ENCODE data around the gene MYO1E. TPM values are rescaled to one million over a fixed set of nuclear protein-coding genes. Genes with fewer than 3 reads are reported as not detected.

The MYO1E gene
- total RNA-seq, 1 experiment from 2014 or later: 83.6 TPM

DNA sequence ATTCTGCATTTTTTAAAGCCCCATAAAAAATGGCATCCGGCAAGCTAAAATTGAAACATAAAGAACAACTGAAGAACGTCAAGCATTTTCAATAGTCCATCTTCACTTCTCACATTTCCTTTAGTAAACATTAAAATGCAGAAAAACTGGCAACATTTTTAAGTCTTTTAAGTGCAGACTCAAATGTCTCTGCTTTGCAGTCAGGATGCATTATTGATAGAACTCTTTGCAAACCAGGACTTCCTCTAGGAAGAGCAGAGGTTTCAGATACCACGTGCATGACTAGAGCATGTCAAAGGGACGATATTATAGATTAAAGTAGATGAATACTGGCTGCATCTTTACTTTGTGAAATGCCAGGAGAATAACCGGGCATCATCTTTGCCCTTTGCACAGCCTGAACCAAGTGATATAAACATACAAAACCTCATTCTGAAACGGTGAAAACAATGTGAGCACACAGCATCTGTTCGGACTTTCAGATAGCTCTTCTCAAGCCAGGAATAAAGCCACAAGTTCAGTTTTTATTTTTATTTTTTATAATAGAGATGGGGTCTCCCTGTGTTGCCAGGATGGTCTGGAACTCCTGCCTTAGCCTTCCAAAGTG lies 101.0 kb downstream of the MYO1E start (continued):
- TF ChIP-seq, protein P1, sequence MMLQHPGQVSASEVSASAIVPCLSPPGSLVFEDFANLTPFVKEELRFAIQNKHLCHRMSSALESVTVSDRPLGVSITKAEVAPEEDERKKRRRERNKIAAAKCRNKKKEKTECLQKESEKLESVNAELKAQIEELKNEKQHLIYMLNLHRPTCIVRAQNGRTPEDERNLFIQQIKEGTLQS (CRISPR knock-in tag; conservative IDR thresholded peaks at IDR 0.05): no peak
- TF ChIP-seq, protein P2, sequence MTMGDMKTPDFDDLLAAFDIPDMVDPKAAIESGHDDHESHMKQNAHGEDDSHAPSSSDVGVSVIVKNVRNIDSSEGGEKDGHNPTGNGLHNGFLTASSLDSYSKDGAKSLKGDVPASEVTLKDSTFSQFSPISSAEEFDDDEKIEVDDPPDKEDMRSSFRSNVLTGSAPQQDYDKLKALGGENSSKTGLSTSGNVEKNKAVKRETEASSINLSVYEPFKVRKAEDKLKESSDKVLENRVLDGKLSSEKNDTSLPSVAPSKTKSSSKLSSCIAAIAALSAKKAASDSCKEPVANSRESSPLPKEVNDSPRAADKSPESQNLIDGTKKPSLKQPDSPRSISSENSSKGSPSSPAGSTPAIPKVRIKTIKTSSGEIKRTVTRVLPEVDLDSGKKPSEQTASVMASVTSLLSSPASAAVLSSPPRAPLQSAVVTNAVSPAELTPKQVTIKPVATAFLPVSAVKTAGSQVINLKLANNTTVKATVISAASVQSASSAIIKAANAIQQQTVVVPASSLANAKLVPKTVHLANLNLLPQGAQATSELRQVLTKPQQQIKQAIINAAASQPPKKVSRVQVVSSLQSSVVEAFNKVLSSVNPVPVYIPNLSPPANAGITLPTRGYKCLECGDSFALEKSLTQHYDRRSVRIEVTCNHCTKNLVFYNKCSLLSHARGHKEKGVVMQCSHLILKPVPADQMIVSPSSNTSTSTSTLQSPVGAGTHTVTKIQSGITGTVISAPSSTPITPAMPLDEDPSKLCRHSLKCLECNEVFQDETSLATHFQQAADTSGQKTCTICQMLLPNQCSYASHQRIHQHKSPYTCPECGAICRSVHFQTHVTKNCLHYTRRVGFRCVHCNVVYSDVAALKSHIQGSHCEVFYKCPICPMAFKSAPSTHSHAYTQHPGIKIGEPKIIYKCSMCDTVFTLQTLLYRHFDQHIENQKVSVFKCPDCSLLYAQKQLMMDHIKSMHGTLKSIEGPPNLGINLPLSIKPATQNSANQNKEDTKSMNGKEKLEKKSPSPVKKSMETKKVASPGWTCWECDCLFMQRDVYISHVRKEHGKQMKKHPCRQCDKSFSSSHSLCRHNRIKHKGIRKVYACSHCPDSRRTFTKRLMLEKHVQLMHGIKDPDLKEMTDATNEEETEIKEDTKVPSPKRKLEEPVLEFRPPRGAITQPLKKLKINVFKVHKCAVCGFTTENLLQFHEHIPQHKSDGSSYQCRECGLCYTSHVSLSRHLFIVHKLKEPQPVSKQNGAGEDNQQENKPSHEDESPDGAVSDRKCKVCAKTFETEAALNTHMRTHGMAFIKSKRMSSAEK (CRISPR knock-in tag; IDR thresholded peaks at IDR 0.05; ENCODE audit: borderline replicate concordance): no peak
- TF ChIP-seq, protein P3, sequence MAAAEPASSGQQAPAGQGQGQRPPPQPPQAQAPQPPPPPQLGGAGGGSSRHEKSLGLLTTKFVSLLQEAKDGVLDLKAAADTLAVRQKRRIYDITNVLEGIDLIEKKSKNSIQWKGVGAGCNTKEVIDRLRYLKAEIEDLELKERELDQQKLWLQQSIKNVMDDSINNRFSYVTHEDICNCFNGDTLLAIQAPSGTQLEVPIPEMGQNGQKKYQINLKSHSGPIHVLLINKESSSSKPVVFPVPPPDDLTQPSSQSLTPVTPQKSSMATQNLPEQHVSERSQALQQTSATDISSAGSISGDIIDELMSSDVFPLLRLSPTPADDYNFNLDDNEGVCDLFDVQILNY (CRISPR knock-in tag; IDR thresholded peaks at IDR 0.05): no peak
- TF ChIP-seq EMX1 (CRISPR knock-in tag; IDR thresholded peaks at IDR 0.05): no peak
- TF ChIP-seq, protein P4, sequence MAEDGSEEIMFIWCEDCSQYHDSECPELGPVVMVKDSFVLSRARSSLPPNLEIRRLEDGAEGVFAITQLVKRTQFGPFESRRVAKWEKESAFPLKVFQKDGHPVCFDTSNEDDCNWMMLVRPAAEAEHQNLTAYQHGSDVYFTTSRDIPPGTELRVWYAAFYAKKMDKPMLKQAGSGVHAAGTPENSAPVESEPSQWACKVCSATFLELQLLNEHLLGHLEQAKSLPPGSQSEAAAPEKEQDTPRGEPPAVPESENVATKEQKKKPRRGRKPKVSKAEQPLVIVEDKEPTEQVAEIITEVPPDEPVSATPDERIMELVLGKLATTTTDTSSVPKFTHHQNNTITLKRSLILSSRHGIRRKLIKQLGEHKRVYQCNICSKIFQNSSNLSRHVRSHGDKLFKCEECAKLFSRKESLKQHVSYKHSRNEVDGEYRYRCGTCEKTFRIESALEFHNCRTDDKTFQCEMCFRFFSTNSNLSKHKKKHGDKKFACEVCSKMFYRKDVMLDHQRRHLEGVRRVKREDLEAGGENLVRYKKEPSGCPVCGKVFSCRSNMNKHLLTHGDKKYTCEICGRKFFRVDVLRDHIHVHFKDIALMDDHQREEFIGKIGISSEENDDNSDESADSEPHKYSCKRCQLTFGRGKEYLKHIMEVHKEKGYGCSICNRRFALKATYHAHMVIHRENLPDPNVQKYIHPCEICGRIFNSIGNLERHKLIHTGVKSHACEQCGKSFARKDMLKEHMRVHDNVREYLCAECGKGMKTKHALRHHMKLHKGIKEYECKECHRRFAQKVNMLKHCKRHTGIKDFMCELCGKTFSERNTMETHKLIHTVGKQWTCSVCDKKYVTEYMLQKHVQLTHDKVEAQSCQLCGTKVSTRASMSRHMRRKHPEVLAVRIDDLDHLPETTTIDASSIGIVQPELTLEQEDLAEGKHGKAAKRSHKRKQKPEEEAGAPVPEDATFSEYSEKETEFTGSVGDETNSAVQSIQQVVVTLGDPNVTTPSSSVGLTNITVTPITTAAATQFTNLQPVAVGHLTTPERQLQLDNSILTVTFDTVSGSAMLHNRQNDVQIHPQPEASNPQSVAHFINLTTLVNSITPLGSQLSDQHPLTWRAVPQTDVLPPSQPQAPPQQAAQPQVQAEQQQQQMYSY (CRISPR knock-in tag; IDR thresholded peaks at IDR 0.05): no peak
- no peak for TF ChIP-seq RELA (CRISPR knock-in tag; IDR thresholded peaks at IDR 0.05; ENCODE audit: borderline replicate concordance)
- TF ChIP-seq NFE2L1 (CRISPR knock-in tag; IDR thresholded peaks at IDR 0.05): no peak
- no peak for TF ChIP-seq ZNF121 (CRISPR knock-in tag; IDR thresholded peaks at IDR 0.05)

DNA sequence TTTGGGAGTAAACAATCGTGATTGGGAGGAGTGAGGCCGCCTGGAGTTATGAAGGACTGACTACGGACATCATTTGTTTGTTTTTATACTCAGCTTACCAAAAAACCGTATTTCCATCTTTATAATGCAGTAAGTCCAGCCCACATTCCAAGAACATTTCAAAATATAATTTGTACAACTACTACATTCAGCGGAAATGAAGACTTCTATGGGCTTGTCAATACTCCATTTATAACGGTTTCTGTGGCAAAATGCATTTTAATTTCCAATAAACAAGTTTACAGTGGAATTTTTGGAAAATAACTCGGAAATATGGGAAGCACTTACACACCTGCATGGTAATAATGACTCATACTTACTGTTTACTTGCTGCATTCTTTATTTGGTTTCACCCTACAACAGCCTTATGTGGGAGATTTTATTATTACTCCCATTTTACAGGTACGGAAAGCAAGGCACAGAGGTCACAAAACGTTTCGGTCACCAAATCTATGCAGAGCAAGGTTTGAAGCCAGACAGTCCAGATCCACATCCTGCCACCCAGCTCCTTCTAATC lies 103.7 kb downstream of the MYO1E start:
- ATAC-seq: no peak
- Mint-ChIP-seq H3K4me1 (peaks cover 24% of the 10 kb centered on the region), H3K27ac (peak overlapping the region; percentile 54; the same call in 1 of the 2 replicates), H3K9me3 (no peaks in the 10 kb centered on the region), H3K27me3 (ENCODE audit: low read depth) (no peaks in the 10 kb centered on the region), H3K4me3 (no peak overlapping the region), H3K36me3 (no peaks in the 10 kb centered on the region)
- no peak for DNase-seq (ENCODE audit: low spot score)
- ChIA-PET POLR2A (interaction anchor here (0.6 kb wide), 1 partner anchor 319 kb away, joined by 8 read pairs; no protein-coding TSS in a partner anchor), CTCF (interaction anchor here (1.6 kb wide), 1 partner anchor 22 kb away, joined by 7 read pairs; no protein-coding TSS in a partner anchor)
- TF ChIP-seq NR2C2 (CRISPR knock-in tag; IDR thresholded peaks at IDR 0.05): no peak
- no peak for TF ChIP-seq GRHL2 (CRISPR knock-in tag; IDR thresholded peaks at IDR 0.05; ENCODE audit: insufficient replicate concordance, severe bottlenecking)
- TF ChIP-seq EMX1 (CRISPR knock-in tag; IDR thresholded peaks at IDR 0.05): no peak
- TF ChIP-seq TEAD1 (CRISPR knock-in tag; IDR thresholded peaks at IDR 0.05): no peak
- TF ChIP-seq RELA (CRISPR knock-in tag; IDR thresholded peaks at IDR 0.05; ENCODE audit: borderline replicate concordance): no peak
- TF ChIP-seq, protein P5, sequence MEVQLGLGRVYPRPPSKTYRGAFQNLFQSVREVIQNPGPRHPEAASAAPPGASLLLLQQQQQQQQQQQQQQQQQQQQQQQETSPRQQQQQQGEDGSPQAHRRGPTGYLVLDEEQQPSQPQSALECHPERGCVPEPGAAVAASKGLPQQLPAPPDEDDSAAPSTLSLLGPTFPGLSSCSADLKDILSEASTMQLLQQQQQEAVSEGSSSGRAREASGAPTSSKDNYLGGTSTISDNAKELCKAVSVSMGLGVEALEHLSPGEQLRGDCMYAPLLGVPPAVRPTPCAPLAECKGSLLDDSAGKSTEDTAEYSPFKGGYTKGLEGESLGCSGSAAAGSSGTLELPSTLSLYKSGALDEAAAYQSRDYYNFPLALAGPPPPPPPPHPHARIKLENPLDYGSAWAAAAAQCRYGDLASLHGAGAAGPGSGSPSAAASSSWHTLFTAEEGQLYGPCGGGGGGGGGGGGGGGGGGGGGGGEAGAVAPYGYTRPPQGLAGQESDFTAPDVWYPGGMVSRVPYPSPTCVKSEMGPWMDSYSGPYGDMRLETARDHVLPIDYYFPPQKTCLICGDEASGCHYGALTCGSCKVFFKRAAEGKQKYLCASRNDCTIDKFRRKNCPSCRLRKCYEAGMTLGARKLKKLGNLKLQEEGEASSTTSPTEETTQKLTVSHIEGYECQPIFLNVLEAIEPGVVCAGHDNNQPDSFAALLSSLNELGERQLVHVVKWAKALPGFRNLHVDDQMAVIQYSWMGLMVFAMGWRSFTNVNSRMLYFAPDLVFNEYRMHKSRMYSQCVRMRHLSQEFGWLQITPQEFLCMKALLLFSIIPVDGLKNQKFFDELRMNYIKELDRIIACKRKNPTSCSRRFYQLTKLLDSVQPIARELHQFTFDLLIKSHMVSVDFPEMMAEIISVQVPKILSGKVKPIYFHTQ (CRISPR knock-in tag; IDR thresholded peaks at IDR 0.05): no peak
- TF ChIP-seq, protein P2 (CRISPR knock-in tag; IDR thresholded peaks at IDR 0.05; ENCODE audit: borderline replicate concordance): no peak
- TF ChIP-seq ZBTB21 (CRISPR knock-in tag; IDR thresholded peaks at IDR 0.05; ENCODE audit: borderline replicate concordance): no peak
- TF ChIP-seq IRF2 (CRISPR knock-in tag; IDR thresholded peaks at IDR 0.05; ENCODE audit: borderline replicate concordance, low read depth): no peak
